HG03045 (cell line): Measurements from ENCODE around the gene TP73.
A peak's percentile ranks its signal among the peaks of the same experiment; 100 is the strongest.

Source experiments
- ATAC-seq: cut with Tn5 transposase; IDR thresholded peaks from one replicate; pipeline ENCODE4 v1.9.1; 2021; ENCODE audit warnings: mild to moderate bottlenecking, moderate library complexity; ENCODE audit not compliant: unreplicated experiment

Gene TP73

GRCh38 chr1:3670823-3671265, 18.5 kb downstream of the TP73 start:
- ATAC-seq: no peak

GRCh38 chr1:3671371-3672180, 19.3 kb downstream of the TP73 start:
- ATAC-seq: no peak

- no peak for ATAC-seq
Measured at GRCh38 chr1:3672231-3672970, 20.1 kb downstream of the TP73 start.

GRCh38 chr1:3672971-3673361, 20.6 kb downstream of the TP73 start:
- no peak for ATAC-seq

GRCh38 chr1:3673381-3674099, 21.2 kb downstream of the TP73 start:
- no peak for ATAC-seq

- no peak for ATAC-seq
Measured at GRCh38 chr1:3674100-3675094, 22.1 kb downstream of the TP73 start.

- no peak for ATAC-seq
Measured at GRCh38 chr1:3675436-3675835, 23.1 kb downstream of the TP73 start.

- peak; percentile 64 for ATAC-seq
Measured at GRCh38 chr1:3676581-3677470, 24.5 kb downstream of the TP73 start.

GRCh38 chr1:3677484-3677883, 25.2 kb downstream of the TP73 start:
- ATAC-seq: no peak

- ATAC-seq: no peak
Measured at GRCh38 chr1:3678361-3679097, 26.2 kb downstream of the TP73 start.

GRCh38 chr1:3679098-3679555, 26.8 kb downstream of the TP73 start:
- no peak for ATAC-seq

- ATAC-seq: no peak
Measured at GRCh38 chr1:3679799-3680453, 27.6 kb downstream of the TP73 start.

- ATAC-seq: no peak
Measured at GRCh38 chr1:3680488-3681230, 28.3 kb downstream of the TP73 start.

- ATAC-seq: no peak
Measured at GRCh38 chr1:3681231-3681897, 29.0 kb downstream of the TP73 start.

GRCh38 chr1:3681898-3682806, 29.8 kb downstream of the TP73 start:
- ATAC-seq: no peak

- no peak for ATAC-seq
Measured at GRCh38 chr1:3683197-3683596, 30.9 kb downstream of the TP73 start.
